RWPE2 (cell line): ENCODE data around the gene ARHGAP29.

Source experiments
- ATAC-seq: fragments of 200-7000 bp; cut with Tn5 transposase; 3 replicates; pipeline ENCODE4 v1.9.1; 2021; ENCODE audit warnings: low read depth
- DNase-seq: peaks from one replicate; pipeline ENCODE4 v3.0.0-alpha.2; 2020; ENCODE audit warnings: low spot score
- H3K27ac ChIP-seq: fragments of 450-650 bp; 2 replicates; pipeline ENCODE4 v1.5.1; 2017; ENCODE audit warnings: mild to moderate bottlenecking; ENCODE audit not compliant: poor library complexity, severe bottlenecking
- H3K27me3 ChIP-seq: fragments of 250-450 bp; sonication (Bioruptor Pico); 2 replicates; pipeline ENCODE4 v1.5.1; 2021; ENCODE audit warnings: mild to moderate bottlenecking, moderate library complexity; ENCODE audit not compliant: insufficient read depth, poor library complexity, severe bottlenecking
- H3K36me3 ChIP-seq: fragments of 250-450 bp; sonication (Bioruptor Pico); 2 replicates; pipeline ENCODE4 v1.5.1; 2020; ENCODE audit warnings: low read depth, mild to moderate bottlenecking, moderate library complexity
- H3K4me1 ChIP-seq: fragments of 250-450 bp; sonication (Bioruptor Pico); 2 replicates; pipeline ENCODE4 v1.5.1; 2021; ENCODE audit warnings: mild to moderate bottlenecking, moderate library complexity; ENCODE audit not compliant: insufficient read depth, poor library complexity, severe bottlenecking
- H3K4me3 ChIP-seq: fragments of 250-450 bp; sonication (Bioruptor Pico); 2 replicates; pipeline ENCODE4 v1.5.1; 2021; ENCODE audit warnings: mild to moderate bottlenecking, moderate library complexity; ENCODE audit not compliant: severe bottlenecking
- H3K9me3 ChIP-seq: fragments of 250-450 bp; sonication (Bioruptor Pico); 2 replicates; pipeline ENCODE4 v1.5.1; 2021; ENCODE audit warnings: mild to moderate bottlenecking, moderate library complexity; ENCODE audit not compliant: severe bottlenecking
- CTCF ChIP-seq: fragments of 450-650 bp; IDR thresholded peaks from one replicate; pipeline ENCODE4 v1.5.1; 2017; ENCODE audit warnings: mild to moderate bottlenecking, moderate library complexity; ENCODE audit not compliant: poor library complexity, severe bottlenecking

ARHGAP29 gene

GRCh38 chr1:94236630-94237290 lies 624 bp downstream of the ARHGAP29 start:
- H3K27ac ChIP-seq, result peak overlapping the region; percentile 76
- ATAC-seq, result peak; percentile 15
- TF ChIP-seq CTCF, result no peak
- peaks cover 51% of the 10 kb centered on the region for H3K4me1 ChIP-seq
- peaks cover 34% of the 10 kb centered on the region for H3K36me3 ChIP-seq
- no peaks in the 10 kb centered on the region for H3K27me3 ChIP-seq
- H3K4me3 ChIP-seq, result peak overlapping the region; percentile 85
- DNase-seq, result no peak
- H3K9me3 ChIP-seq, result no peaks in the 10 kb centered on the region

- TF ChIP-seq CTCF, result no peak
- peaks cover 58% of the 10 kb centered on the region for H3K4me1 ChIP-seq
- DNase-seq (no peak), ATAC-seq (no peak)
- no peaks in the 10 kb centered on the region for H3K9me3 ChIP-seq
- H3K4me3 ChIP-seq, result peak overlapping the region; percentile 85
- peak overlapping the region; percentile 76 for H3K27ac ChIP-seq
- H3K27me3 ChIP-seq, result no peaks in the 10 kb centered on the region
- peaks cover 41% of the 10 kb centered on the region for H3K36me3 ChIP-seq
Measured at GRCh38 chr1:94236013-94236491, 1.3 kb downstream of the ARHGAP29 start.

- Histone ChIP-seq H3K27me3 (no peaks in the 10 kb centered on the region), H3K9me3 (no peaks in the 10 kb centered on the region), H3K27ac (peak overlapping the region; percentile 76), H3K4me3 (peak overlapping the region; percentile 85), H3K4me1 (peaks cover 61% of the 10 kb centered on the region), H3K36me3 (peaks cover 47% of the 10 kb centered on the region)
- no peak for DNase-seq
- TF ChIP-seq CTCF, result no peak
- no peak for ATAC-seq
Measured at GRCh38 chr1:94235189-94236012, 2.0 kb downstream of the ARHGAP29 start.

GRCh38 chr1:94234615-94235014 lies 2.8 kb downstream of the ARHGAP29 start:
- H3K27me3 ChIP-seq, result no peaks in the 10 kb centered on the region
- peaks cover 61% of the 10 kb centered on the region for H3K4me1 ChIP-seq
- H3K9me3 ChIP-seq, result no peaks in the 10 kb centered on the region
- no peak for DNase-seq
- ATAC-seq, result no peak
- H3K27ac ChIP-seq, result peak overlapping the region; percentile 76
- peaks cover 55% of the 10 kb centered on the region for H3K36me3 ChIP-seq
- H3K4me3 ChIP-seq, result peak overlapping the region; percentile 85
- TF ChIP-seq CTCF, result no peak
